ENCODE results near the gene TRERF1. TPM values are rescaled to one million over a fixed set of nuclear protein-coding genes. Genes with fewer than 3 reads are reported as not detected.

TRERF1 gene
- polyA plus RNA-seq, 1 donor (not counting 4 experiments of a cell fraction or from before 2014, with no cell fraction given) = 4.8 TPM

GRCh38 chr6:42199106-42199981, 252.4 kb downstream of the TRERF1 start:
- Histone ChIP-seq H4K20me1 (ENCODE audit: control insufficient read depth, extremely low read depth, insufficient read depth, low read length) (no peaks in the 10 kb centered on the region), H3K36me3 (ENCODE audit: control insufficient read depth in 2 of 2, extremely low read depth in 1 of 2, insufficient read depth in 2 of 2, low read length in 2 of 2) (no peaks in the 10 kb centered on the region), H2AFZ (ENCODE audit: control insufficient read depth, low read length) (no peak overlapping the region), H3K4me3 (ENCODE audit: control insufficient read depth in 2 of 3, extremely low read depth in 1 of 3, insufficient read depth in 2 of 3, low read depth in 1 of 3, low read length in 3 of 3) (no peak overlapping the region), H3K27ac (ENCODE audit: control insufficient read depth, insufficient read depth, low read length) (no peak overlapping the region), H3K9me1 (ENCODE audit: control insufficient read depth, extremely low read depth, insufficient read depth, low read length) (no peaks in the 10 kb centered on the region), H3K79me2 (ENCODE audit: control insufficient read depth, insufficient read depth, low read length) (no peaks in the 10 kb centered on the region), H3K4me1 (ENCODE audit: control insufficient read depth, extremely low read depth, insufficient read depth, low read length) (peaks cover 18% of the 10 kb centered on the region), H3K4me2 (ENCODE audit: control insufficient read depth, extremely low read depth, insufficient read depth, low read depth, low read length) (no peak overlapping the region), H3K27me3 (ENCODE audit: control insufficient read depth, extremely low read depth, insufficient read depth, low read length) (no peaks in the 10 kb centered on the region), H3K9me3 (ENCODE audit: control insufficient read depth, low read depth, low read length) (no peaks in the 10 kb centered on the region), H3K9ac (ENCODE audit: control insufficient read depth, extremely low read depth, insufficient read depth, low read length) (no peak overlapping the region)
- TF ChIP-seq EZH2 (IDR thresholded peaks at IDR 0.05; ENCODE audit: low read length) = no peak
- TF ChIP-seq CTCF (optimal IDR thresholded peaks at IDR 0.05 in 1 of 3, IDR thresholded peaks at IDR 0.05 in 1 of 3, conservative IDR thresholded peaks at IDR 0.05 in 1 of 3; ENCODE audit: extremely low read depth in 1 of 3, insufficient read depth in 2 of 3, low read length in 3 of 3) = no peak
- dilution Hi-C loops (cut with MboI; ENCODE audit: extremely low pct_ligation_motif_present, low sequenced_read_pairs) = no loop called here
- no peak for FAIRE-seq
- DNase-seq (ENCODE audit: low read depth, low spot score) = no peak

GRCh38 chr6:42197555-42198362, 254.0 kb downstream of the TRERF1 start:
- Histone ChIP-seq H3K36me3 (ENCODE audit: control insufficient read depth in 2 of 2, extremely low read depth in 1 of 2, insufficient read depth in 2 of 2, low read length in 2 of 2) (no peaks in the 10 kb centered on the region), H2AFZ (ENCODE audit: control insufficient read depth, low read length) (no peak overlapping the region), H3K27me3 (ENCODE audit: control insufficient read depth, extremely low read depth, insufficient read depth, low read length) (no peaks in the 10 kb centered on the region), H3K27ac (ENCODE audit: control insufficient read depth, insufficient read depth, low read length) (no peak overlapping the region), H3K4me3 (ENCODE audit: control insufficient read depth in 2 of 3, extremely low read depth in 1 of 3, insufficient read depth in 2 of 3, low read depth in 1 of 3, low read length in 3 of 3) (no peak overlapping the region), H3K9me3 (ENCODE audit: control insufficient read depth, low read depth, low read length) (no peaks in the 10 kb centered on the region), H3K9ac (ENCODE audit: control insufficient read depth, extremely low read depth, insufficient read depth, low read length) (no peak overlapping the region), H4K20me1 (ENCODE audit: control insufficient read depth, extremely low read depth, insufficient read depth, low read length) (no peaks in the 10 kb centered on the region), H3K4me2 (ENCODE audit: control insufficient read depth, extremely low read depth, insufficient read depth, low read depth, low read length) (no peak overlapping the region), H3K9me1 (ENCODE audit: control insufficient read depth, extremely low read depth, insufficient read depth, low read length) (no peaks in the 10 kb centered on the region), H3K79me2 (ENCODE audit: control insufficient read depth, insufficient read depth, low read length) (no peaks in the 10 kb centered on the region), H3K4me1 (ENCODE audit: control insufficient read depth, extremely low read depth, insufficient read depth, low read length) (peaks cover 29% of the 10 kb centered on the region)
- dilution Hi-C loops (cut with MboI; ENCODE audit: extremely low pct_ligation_motif_present, low sequenced_read_pairs) = no loop called here
- no peak for TF ChIP-seq CTCF (optimal IDR thresholded peaks at IDR 0.05 in 1 of 3, IDR thresholded peaks at IDR 0.05 in 1 of 3, conservative IDR thresholded peaks at IDR 0.05 in 1 of 3; ENCODE audit: extremely low read depth in 1 of 3, insufficient read depth in 2 of 3, low read length in 3 of 3)
- TF ChIP-seq EZH2 (IDR thresholded peaks at IDR 0.05; ENCODE audit: low read length) = no peak
- FAIRE-seq (no peak), DNase-seq (ENCODE audit: low read depth, low spot score) (no peak)

Measured in keratinocyte (primary cell).